ENCODE results near the gene ETFB.

ETFB gene

GRCh38 chr19:51342631-51343569 lies 23.3 kb downstream of the ETFB start:
- TF ChIP-seq CTCF (IDR thresholded peaks at IDR 0.05; ENCODE audit: low read depth, low read length, poor library complexity, severe bottlenecking) (no peak), EZH2phosphoT487 (IDR thresholded peaks at IDR 0.05; ENCODE audit: borderline replicate concordance, low read length) (no peak)
- H3K4me2 ChIP-seq (ENCODE audit: low read length), result no peak overlapping the region
- H3K4me1 ChIP-seq (ENCODE audit: control insufficient read depth, low read length), result peaks cover 17% of the 10 kb centered on the region
- H3K27ac ChIP-seq (ENCODE audit: low read depth, low read length), result no peak overlapping the region
- no peaks in the 10 kb centered on the region for H3K79me2 ChIP-seq (ENCODE audit: control insufficient read depth, low read length)
- peaks cover 5% of the 10 kb centered on the region; the same call in 1 of the 2 replicates for H3F3A ChIP-seq (ENCODE audit: control insufficient read depth, insufficient read depth)
- H3K27me3 ChIP-seq (ENCODE audit: control insufficient read depth, low read length), result peaks cover 2% of the 10 kb centered on the region; the same call in 1 of the 2 replicates
- H3K9me3 ChIP-seq (ENCODE audit: control insufficient read depth, insufficient read depth, low read length), result no peaks in the 10 kb centered on the region
- no peaks in the 10 kb centered on the region for H3K9me2 ChIP-seq (replicated peaks; ENCODE audit: control insufficient read depth, low read length)
- peaks cover 6% of the 10 kb centered on the region; the same call in 1 of the 2 replicates for H3K36me3 ChIP-seq (ENCODE audit: control insufficient read depth, low read length)
- H4K20me1 ChIP-seq (ENCODE audit: control insufficient read depth, insufficient read depth, low read depth, low read length), result no peaks in the 10 kb centered on the region
- no peak overlapping the region for H3K4me3 ChIP-seq (ENCODE audit: low read length)

- no peak within 1 kb of the TSS for H3K4me2 ChIP-seq (ENCODE audit: low read length)
These were observed 24.1 kb downstream of the ETFB start, which contains the start of gene VSIG10L for GRCh38 chr19:51341976-51342580. Gene VSIG10L (minus strand): TSS chr19:51342139. CDS start chr19:51342124, 15 bp downstream.

GRCh38 chr19:51341066-51341465 lies 25.1 kb downstream of the ETFB start:
- Histone ChIP-seq H4K20me1 (ENCODE audit: control insufficient read depth, insufficient read depth, low read depth, low read length) (no peaks in the 10 kb centered on the region), H3K4me1 (ENCODE audit: control insufficient read depth, low read length) (peaks cover 17% of the 10 kb centered on the region), H3K79me2 (ENCODE audit: control insufficient read depth, low read length) (no peaks in the 10 kb centered on the region), H3K27ac (ENCODE audit: low read depth, low read length) (no peak overlapping the region), H3F3A (ENCODE audit: control insufficient read depth, insufficient read depth) (peaks cover 5% of the 10 kb centered on the region; the same call in 1 of the 2 replicates), H3K4me3 (ENCODE audit: low read length) (no peak overlapping the region), H3K36me3 (ENCODE audit: control insufficient read depth, low read length) (peaks cover under 1% of the 10 kb centered on the region; the same call in 1 of the 2 replicates), H3K9me3 (ENCODE audit: control insufficient read depth, insufficient read depth, low read length) (no peaks in the 10 kb centered on the region), H3K4me2 (ENCODE audit: low read length) (no peak overlapping the region), H3K9me2 (replicated peaks; ENCODE audit: control insufficient read depth, low read length) (no peaks in the 10 kb centered on the region), H3K27me3 (ENCODE audit: control insufficient read depth, low read length) (peaks cover 2% of the 10 kb centered on the region; the same call in 1 of the 2 replicates)
- TF ChIP-seq CTCF (IDR thresholded peaks at IDR 0.05; ENCODE audit: low read depth, low read length, poor library complexity, severe bottlenecking) (no peak), EZH2phosphoT487 (IDR thresholded peaks at IDR 0.05; ENCODE audit: borderline replicate concordance, low read length) (no peak)

More at GRCh38 chr19:51341976-51342580, 24.1 kb downstream of the ETFB start, which contains the start of gene VSIG10L:
- Histone ChIP-seq H3K36me3 (ENCODE audit: control insufficient read depth, low read length) (peaks cover 6% of the 10 kb centered on the region; the same call in 1 of the 2 replicates), H3F3A (ENCODE audit: control insufficient read depth, insufficient read depth) (peaks cover 5% of the 10 kb centered on the region; the same call in 1 of the 2 replicates), H3K4me1 (ENCODE audit: control insufficient read depth, low read length) (peaks cover 17% of the 10 kb centered on the region), H4K20me1 (ENCODE audit: control insufficient read depth, insufficient read depth, low read depth, low read length) (no peaks in the 10 kb centered on the region), H3K27ac (ENCODE audit: low read depth, low read length) (no peak within 1 kb of the TSS), H3K9me3 (ENCODE audit: control insufficient read depth, insufficient read depth, low read length) (no peaks in the 10 kb centered on the region), H3K27me3 (ENCODE audit: control insufficient read depth, low read length) (peaks cover 2% of the 10 kb centered on the region; the same call in 1 of the 2 replicates), H3K4me3 (ENCODE audit: low read length) (no peak within 1 kb of the TSS), H3K79me2 (ENCODE audit: control insufficient read depth, low read length) (no peaks in the 10 kb centered on the region), H3K9me2 (replicated peaks; ENCODE audit: control insufficient read depth, low read length) (no peaks in the 10 kb centered on the region)
- TF ChIP-seq EZH2phosphoT487 (IDR thresholded peaks at IDR 0.05; ENCODE audit: borderline replicate concordance, low read length) (no peak), CTCF (IDR thresholded peaks at IDR 0.05; ENCODE audit: low read depth, low read length, poor library complexity, severe bottlenecking) (no peak)
